ENCODE measurements around the gene LGALS7B. TPM values are rescaled to one million over a fixed set of nuclear protein-coding genes. Genes with fewer than 3 reads are reported as not detected.
"Not testable (repeated sequence)": the region's sequence is repeated elsewhere in the genome, so short reads cannot be mapped to it uniquely, and the experiment has no call there.

The LGALS7B gene
- total RNA-seq, 1 donor from 2014 or later = not detected

GRCh38 chr19:38821230-38821825 lies 32.3 kb downstream of the LGALS7B start:
- H3K4me3 Mint-ChIP-seq; H3K27ac Mint-ChIP-seq; intact Hi-C loops (cut with micrococcal nuclease); DNase-seq (ENCODE audit: low spot score); H3K9me3 Mint-ChIP-seq; H3K27me3 Mint-ChIP-seq (ENCODE audit: insufficient read depth); H3K4me1 Mint-ChIP-seq (ENCODE audit: low read depth): not testable (repeated sequence)
- peaks cover 40% of the 10 kb centered on the region for H3K36me3 Mint-ChIP-seq (ENCODE audit: low read depth)

GRCh38 chr19:38825936-38826335 lies 36.9 kb downstream of the LGALS7B start:
- DNase-seq (ENCODE audit: low spot score); H3K9me3 Mint-ChIP-seq; H3K27ac Mint-ChIP-seq; H3K27me3 Mint-ChIP-seq (ENCODE audit: insufficient read depth); intact Hi-C loops (cut with micrococcal nuclease); H3K4me3 Mint-ChIP-seq: not testable (repeated sequence)
- Mint-ChIP-seq H3K36me3 (ENCODE audit: low read depth) (peaks cover 47% of the 10 kb centered on the region), H3K4me1 (ENCODE audit: low read depth) (peaks cover 11% of the 10 kb centered on the region)

DNA sequence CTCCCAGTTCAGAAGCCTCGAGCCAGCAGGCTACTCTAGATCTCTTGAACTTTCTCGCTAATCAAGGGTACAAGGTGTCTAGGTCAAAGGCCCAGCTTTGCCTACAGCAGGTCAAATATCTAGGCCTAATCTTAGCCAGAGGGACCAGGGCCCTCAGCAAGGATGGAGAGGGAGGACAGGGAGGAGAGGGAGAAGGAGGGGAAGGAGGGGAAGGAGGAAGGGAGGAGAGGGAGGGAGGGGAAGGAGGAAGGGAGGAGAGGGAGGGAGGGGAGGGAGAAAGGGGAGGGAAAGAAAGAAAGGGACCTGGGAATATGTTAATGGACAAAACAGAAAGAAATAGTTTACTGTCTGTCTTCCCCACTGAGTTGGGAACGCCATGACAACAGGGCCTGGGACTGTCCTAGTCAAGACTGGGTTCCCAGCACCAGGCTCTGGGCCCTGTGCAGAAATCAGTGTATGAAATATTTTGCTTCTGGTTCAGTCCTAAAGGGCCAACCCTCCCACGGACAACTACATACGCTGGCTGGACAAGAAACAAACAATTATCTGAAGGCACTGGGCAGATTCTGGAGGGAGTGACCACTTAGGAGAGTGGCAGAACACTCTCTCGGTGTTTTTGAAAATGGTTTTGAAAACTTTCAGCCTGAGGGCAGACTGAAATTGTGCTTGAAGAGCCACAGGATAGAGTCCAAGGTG lies 38.0 kb downstream of the LGALS7B start:
- no peak overlapping the region for H3K27ac Mint-ChIP-seq
- intact Hi-C loops (cut with micrococcal nuclease) = no loop called here
- H3K4me3 Mint-ChIP-seq = no peak overlapping the region
- peaks cover 19% of the 10 kb centered on the region for H3K4me1 Mint-ChIP-seq (ENCODE audit: low read depth)
- peaks cover 46% of the 10 kb centered on the region for H3K36me3 Mint-ChIP-seq (ENCODE audit: low read depth)
- H3K9me3 Mint-ChIP-seq = no peaks in the 10 kb centered on the region
- no peak for DNase-seq (ENCODE audit: low spot score)
- H3K27me3 Mint-ChIP-seq (ENCODE audit: insufficient read depth) = no peaks in the 10 kb centered on the region

DNA sequence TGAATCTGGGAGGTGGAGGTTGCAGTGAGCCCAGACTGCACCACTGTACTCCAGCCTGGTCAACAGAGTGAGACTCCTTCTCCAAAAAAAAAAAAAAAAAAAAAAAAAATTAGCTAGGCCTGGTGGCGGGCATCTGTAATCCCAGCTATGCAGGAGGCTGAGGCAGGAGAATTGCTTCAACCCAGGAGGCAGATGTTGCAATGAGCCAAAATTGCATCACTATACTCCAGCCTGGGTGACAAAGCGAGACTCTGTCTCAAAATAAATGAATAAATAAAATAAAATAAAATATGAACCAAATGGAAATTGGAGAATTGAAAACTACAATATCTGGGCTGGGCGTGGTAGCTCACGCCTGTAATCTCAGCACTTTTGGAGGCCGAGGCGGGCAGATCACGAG lies 40.2 kb downstream of the LGALS7B start:
- H3K9me3 Mint-ChIP-seq; H3K27ac Mint-ChIP-seq; intact Hi-C loops (cut with micrococcal nuclease); DNase-seq (ENCODE audit: low spot score); H3K27me3 Mint-ChIP-seq (ENCODE audit: insufficient read depth); H3K4me3 Mint-ChIP-seq: not testable (repeated sequence)
- Mint-ChIP-seq H3K4me1 (ENCODE audit: low read depth) (peaks cover 22% of the 10 kb centered on the region), H3K36me3 (ENCODE audit: low read depth) (peaks cover 30% of the 10 kb centered on the region)

- peaks cover 22% of the 10 kb centered on the region for H3K36me3 Mint-ChIP-seq (ENCODE audit: low read depth)
- H3K9me3 Mint-ChIP-seq = no peaks in the 10 kb centered on the region
- peaks cover 22% of the 10 kb centered on the region for H3K4me1 Mint-ChIP-seq (ENCODE audit: low read depth)
- intact Hi-C loops (cut with micrococcal nuclease) = loop anchor here (2.0 to 5.0 kb wide), 3 partner anchors 38 to 101 kb away; no protein-coding TSS in a partner anchor
- no peak for DNase-seq (ENCODE audit: low spot score)
- H3K27ac Mint-ChIP-seq = peak overlapping the region; percentile 23
- H3K4me3 Mint-ChIP-seq = peak overlapping the region; percentile 89
- no peaks in the 10 kb centered on the region for H3K27me3 Mint-ChIP-seq (ENCODE audit: insufficient read depth)
These were observed 41.2 kb downstream of the LGALS7B start for GRCh38 chr19:38830039-38830733.

DNA sequence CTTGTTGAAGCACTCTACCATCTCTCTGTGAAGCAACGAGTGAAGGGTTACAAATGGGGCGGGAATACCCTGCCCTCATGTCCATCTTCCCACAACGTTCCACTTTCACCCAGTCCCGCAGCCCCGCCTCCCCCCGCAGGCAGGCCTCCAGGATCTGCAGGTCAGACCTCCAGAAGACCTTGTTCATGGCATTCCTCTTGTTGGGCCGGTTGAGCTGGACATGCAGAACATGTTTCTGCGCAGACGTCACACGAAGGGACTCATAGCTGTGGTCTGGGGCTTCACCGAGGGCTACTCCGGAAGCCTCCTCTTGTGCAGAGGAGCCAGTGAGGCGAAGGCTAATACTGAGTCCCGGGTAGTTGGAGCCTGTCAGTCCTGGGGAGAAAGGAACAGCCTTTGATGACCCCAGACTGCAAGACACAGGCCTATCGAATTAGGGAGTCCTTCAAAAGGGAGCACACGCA lies 42.2 kb downstream of the LGALS7B start:
- Mint-ChIP-seq H3K27ac (peak overlapping the region; percentile 95), H3K4me3 (peak overlapping the region; percentile 89), H3K9me3 (no peaks in the 10 kb centered on the region), H3K4me1 (ENCODE audit: low read depth) (peaks cover 22% of the 10 kb centered on the region), H3K27me3 (ENCODE audit: insufficient read depth) (no peaks in the 10 kb centered on the region), H3K36me3 (ENCODE audit: low read depth) (peaks cover 23% of the 10 kb centered on the region)
- intact Hi-C loops (cut with micrococcal nuclease) = loop anchor here (1.0 to 5.0 kb wide), 10 partner anchors 11 to 495 kb away; partner anchors contain the start of genes ACTN4, MRPS12, NFKBIB and SARS2
- DNase-seq (ENCODE audit: low spot score) = no peak

DNA sequence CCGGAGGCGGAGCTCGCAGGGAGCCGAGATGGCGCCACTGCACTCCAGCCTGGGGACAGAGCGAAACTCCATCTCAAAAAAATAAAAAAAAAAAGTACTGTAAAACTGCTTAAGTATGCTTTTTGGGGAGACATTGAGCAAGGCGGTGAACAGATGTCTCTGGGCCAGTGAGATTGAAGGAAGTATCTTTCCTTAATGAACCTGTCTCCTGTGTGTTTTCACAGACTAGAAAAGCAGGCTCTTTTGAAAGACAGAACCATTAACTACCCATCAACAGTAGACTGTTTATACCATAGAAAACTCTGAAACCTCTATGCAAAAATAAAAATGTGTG lies 44.1 kb downstream of the LGALS7B start:
- Mint-ChIP-seq H3K27ac (peak overlapping the region; percentile 9), H3K4me1 (ENCODE audit: low read depth) (peaks cover 22% of the 10 kb centered on the region), H3K4me3 (no peak overlapping the region), H3K36me3 (ENCODE audit: low read depth) (peaks cover 31% of the 10 kb centered on the region), H3K27me3 (ENCODE audit: insufficient read depth) (no peaks in the 10 kb centered on the region), H3K9me3 (no peaks in the 10 kb centered on the region)
- intact Hi-C loops (cut with micrococcal nuclease) = loop anchor here (5.0 kb wide), 1 partner anchor 41 kb away; no protein-coding TSS in a partner anchor
- no peak for DNase-seq (ENCODE audit: low spot score)

DNA sequence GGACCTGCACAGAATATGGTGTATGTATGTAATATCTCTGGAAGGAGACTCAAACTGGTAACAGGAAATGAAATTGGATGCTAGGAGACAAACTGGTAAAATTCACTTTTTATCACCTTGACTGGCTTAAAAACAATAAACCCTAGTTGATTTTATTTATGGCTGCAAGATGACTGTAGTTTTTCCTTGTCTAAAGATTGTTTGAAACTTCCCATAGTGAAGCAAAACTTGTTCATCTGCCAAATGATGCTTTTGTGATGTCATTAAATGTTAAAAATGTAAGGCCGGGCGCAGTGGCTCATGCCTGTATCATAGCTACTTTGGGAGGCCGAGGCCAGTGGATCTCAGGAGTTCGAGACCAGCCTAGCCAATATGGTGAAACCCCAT lies 45.1 kb downstream of the LGALS7B start:
- H3K27ac Mint-ChIP-seq = peak overlapping the region; percentile 44
- no peaks in the 10 kb centered on the region for H3K27me3 Mint-ChIP-seq (ENCODE audit: insufficient read depth)
- H3K4me3 Mint-ChIP-seq = no peak overlapping the region
- intact Hi-C loops (cut with micrococcal nuclease) = loop anchor here (5.0 kb wide), 1 partner anchor 42 kb away; no protein-coding TSS in a partner anchor
- no peaks in the 10 kb centered on the region for H3K9me3 Mint-ChIP-seq
- DNase-seq (ENCODE audit: low spot score) = no peak
- peaks cover 35% of the 10 kb centered on the region for H3K36me3 Mint-ChIP-seq (ENCODE audit: low read depth)
- peaks cover 30% of the 10 kb centered on the region for H3K4me1 Mint-ChIP-seq (ENCODE audit: low read depth)

DNA sequence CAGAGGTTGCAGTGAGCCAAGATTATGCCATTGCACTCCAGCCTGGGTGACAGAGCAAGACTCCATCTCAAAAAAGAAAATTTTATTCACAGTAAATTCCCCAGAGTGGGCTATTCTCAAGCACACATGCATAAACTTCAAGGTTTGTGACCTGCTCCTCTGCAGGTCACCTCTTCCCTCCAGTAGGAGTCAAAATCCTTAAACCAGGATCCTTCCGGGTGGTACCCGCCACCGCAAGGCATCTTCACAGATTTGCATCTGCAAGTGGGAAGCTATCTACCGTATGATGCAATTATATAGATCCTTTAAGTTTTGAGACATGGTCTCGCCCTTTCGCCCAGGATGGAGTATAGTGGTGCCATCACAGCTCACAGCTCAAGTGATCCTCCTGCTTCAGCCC lies 45.6 kb downstream of the LGALS7B start:
- Mint-ChIP-seq H3K4me3 (no peak overlapping the region), H3K4me1 (ENCODE audit: low read depth) (peaks cover 35% of the 10 kb centered on the region), H3K36me3 (ENCODE audit: low read depth) (peaks cover 39% of the 10 kb centered on the region), H3K27ac (no peak overlapping the region), H3K9me3 (no peaks in the 10 kb centered on the region), H3K27me3 (ENCODE audit: insufficient read depth) (no peaks in the 10 kb centered on the region)
- DNase-seq (ENCODE audit: low spot score) = no peak
- intact Hi-C loops (cut with micrococcal nuclease) = loop anchor here (5.0 kb wide), 1 partner anchor 42 kb away; no protein-coding TSS in a partner anchor

GRCh38 chr19:38836159-38836982 lies 47.4 kb downstream of the LGALS7B start:
- H3K27ac Mint-ChIP-seq = no peak overlapping the region
- peaks cover 45% of the 10 kb centered on the region for H3K36me3 Mint-ChIP-seq (ENCODE audit: low read depth)
- peaks cover 28% of the 10 kb centered on the region for H3K4me1 Mint-ChIP-seq (ENCODE audit: low read depth)
- H3K9me3 Mint-ChIP-seq = no peaks in the 10 kb centered on the region
- no peaks in the 10 kb centered on the region for H3K27me3 Mint-ChIP-seq (ENCODE audit: insufficient read depth)
- no peak for DNase-seq (ENCODE audit: low spot score)
- intact Hi-C loops (cut with micrococcal nuclease) = no loop called here
- H3K4me3 Mint-ChIP-seq = no peak overlapping the region

GRCh38 chr19:38836983-38837626 lies 48.1 kb downstream of the LGALS7B start:
- Mint-ChIP-seq H3K4me1 (ENCODE audit: low read depth) (peaks cover 30% of the 10 kb centered on the region), H3K27ac (peak overlapping the region; percentile 31), H3K27me3 (ENCODE audit: insufficient read depth) (no peaks in the 10 kb centered on the region), H3K9me3 (no peaks in the 10 kb centered on the region), H3K36me3 (ENCODE audit: low read depth) (peaks cover 49% of the 10 kb centered on the region), H3K4me3 (no peak overlapping the region)
- intact Hi-C loops (cut with micrococcal nuclease) = no loop called here
- DNase-seq (ENCODE audit: low spot score) = no peak

- peaks cover 54% of the 10 kb centered on the region for H3K36me3 Mint-ChIP-seq (ENCODE audit: low read depth)
- DNase-seq (ENCODE audit: low spot score) = no peak
- no peaks in the 10 kb centered on the region for H3K9me3 Mint-ChIP-seq
- peaks cover 33% of the 10 kb centered on the region for H3K4me1 Mint-ChIP-seq (ENCODE audit: low read depth)
- no peak overlapping the region for H3K27ac Mint-ChIP-seq
- intact Hi-C loops (cut with micrococcal nuclease) = no loop called here
- no peak overlapping the region for H3K4me3 Mint-ChIP-seq
- no peaks in the 10 kb centered on the region for H3K27me3 Mint-ChIP-seq (ENCODE audit: insufficient read depth)
These were observed 48.7 kb downstream of the LGALS7B start for GRCh38 chr19:38837656-38838121.
